Measurements from ENCODE around the gene ERBB3. TPM values are rescaled to one million over a fixed set of nuclear protein-coding genes. Genes with fewer than 3 reads are reported as not detected.

Gene ERBB3
- polyA plus RNA-seq, 3 donors, result 70.3 to 125 (median 113) TPM

DNA sequence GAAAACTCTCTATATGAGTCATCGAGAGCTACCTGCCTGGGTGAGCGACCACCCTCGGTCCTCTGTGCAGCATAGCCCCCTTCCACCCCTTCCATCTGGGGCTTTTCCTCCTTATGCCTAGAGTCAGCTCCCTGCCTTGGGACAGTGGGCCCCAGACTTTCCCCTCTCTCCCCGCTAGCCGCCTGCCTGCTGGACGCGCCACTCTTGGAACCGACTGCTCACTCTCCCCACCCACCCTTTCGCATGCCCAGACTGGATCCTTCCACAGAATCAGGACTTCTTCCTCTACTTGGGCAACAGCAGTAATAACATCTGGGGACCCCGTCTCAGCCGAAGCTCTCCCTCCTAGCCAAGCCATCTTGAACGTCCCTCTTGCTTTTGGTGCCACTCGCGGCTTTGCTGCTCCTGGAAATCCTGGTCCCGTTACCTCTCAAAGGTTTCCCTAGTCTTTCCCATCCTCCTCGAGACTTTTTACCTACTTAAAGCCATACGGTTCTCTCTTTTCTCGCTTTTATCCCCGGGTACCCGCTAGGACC, 48.8 kb downstream of the ERBB3 start:
- no peak for DNase-seq

DNA sequence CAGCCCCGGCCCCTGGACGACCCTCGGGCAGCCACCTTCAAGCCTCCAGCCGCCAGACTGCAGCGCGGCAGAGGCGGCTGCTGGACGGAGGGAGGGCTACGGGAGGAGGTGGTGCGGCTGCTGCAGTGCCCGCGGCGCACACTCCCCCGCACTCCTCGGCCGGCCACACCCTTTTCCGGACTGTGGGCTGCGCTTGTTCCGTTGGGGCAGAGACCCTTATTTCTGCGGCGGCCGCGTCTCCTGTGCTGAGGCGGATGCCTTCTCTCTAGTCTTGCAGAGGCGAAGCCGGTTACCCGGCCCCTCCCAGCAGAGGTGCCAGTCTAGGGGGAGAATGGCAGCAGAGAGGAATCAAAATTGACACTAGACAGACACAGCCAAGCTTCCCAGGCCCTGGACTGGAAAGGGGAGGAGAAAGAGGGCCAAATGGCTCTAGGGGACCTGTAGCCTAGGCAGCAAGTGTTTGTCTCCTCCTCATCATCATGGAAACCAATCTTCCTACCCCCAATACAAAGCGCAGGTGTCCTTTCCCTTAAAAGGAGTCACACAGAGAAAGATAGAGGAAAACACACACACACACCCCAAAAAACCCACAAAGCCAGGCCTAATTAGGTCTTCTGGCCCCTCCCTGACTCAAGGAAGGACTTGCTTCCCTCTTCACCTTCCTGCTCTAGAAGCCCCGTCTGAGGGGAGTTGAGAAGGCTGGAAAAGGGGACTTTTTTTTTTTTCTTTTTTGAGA, 49.4 kb downstream of the ERBB3 start:
- DNase-seq, result no peak

DNA sequence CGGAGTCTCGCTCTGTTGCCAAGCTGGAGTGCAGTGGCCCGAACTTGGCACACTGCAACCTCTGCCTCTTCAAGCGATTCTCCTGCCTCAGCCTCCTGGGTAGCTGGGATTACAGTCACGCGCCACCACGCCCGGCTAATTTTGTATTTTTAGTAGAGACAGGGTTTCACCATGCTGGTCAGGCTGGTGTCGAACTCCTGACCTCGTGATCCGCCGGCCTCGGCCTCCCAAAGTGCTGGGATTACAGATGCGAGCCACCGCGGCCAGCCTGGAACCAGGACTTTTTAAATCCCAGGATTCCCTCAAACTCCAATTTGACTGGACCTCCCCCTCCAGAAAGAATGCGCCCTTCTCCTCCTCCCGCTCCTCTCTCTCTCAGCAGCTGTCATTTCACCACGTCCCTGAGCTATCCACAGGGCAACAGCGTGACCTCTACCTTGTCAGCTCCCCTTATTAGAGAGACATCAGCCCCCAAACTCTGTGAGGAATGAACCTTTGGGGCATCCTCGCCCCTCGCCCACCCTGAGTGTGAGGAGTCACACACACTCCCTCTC, 50.1 kb downstream of the ERBB3 start:
- DNase-seq, result no peak

DNA sequence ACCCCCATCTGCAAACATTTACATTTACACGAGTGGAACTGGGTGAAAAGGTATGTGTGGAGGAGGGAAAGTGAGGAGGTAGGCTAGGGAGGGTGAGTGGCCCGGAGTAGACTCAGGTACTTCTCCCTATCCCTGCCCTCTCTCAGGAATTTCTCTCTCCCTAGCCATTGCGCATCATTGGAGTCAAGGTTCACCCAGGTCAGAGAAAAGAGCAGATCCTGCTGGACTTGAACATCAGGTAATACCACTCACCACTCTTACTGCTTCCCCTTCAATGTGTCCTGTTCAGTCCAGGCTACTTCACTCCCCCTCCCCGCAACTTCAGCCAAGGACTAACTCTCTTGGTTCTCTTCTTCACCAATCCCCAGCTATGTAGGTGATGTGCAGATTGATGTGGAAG, 50.9 kb downstream of the ERBB3 start:
- DNase-seq, result no peak

DNA sequence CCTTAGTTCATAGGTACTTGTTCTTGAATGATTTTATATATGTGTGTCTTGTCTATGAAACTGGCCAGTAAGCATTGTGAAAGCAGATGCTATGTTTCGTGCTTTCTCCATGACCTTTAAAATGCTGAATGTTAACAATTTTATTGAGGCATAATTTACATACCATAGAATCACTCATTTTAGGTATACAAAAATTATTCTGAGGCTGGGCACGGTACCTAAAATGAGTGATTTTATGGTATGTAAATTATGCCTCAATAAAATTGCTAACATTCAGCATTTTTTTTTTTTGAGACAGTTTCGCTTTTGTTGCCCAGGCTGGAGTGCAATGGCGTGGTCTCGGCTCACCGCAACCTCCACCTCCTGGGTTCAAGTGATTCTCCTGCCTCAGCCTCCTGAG, 54.9 kb downstream of the ERBB3 start:
- DNase-seq, result no peak

DNA sequence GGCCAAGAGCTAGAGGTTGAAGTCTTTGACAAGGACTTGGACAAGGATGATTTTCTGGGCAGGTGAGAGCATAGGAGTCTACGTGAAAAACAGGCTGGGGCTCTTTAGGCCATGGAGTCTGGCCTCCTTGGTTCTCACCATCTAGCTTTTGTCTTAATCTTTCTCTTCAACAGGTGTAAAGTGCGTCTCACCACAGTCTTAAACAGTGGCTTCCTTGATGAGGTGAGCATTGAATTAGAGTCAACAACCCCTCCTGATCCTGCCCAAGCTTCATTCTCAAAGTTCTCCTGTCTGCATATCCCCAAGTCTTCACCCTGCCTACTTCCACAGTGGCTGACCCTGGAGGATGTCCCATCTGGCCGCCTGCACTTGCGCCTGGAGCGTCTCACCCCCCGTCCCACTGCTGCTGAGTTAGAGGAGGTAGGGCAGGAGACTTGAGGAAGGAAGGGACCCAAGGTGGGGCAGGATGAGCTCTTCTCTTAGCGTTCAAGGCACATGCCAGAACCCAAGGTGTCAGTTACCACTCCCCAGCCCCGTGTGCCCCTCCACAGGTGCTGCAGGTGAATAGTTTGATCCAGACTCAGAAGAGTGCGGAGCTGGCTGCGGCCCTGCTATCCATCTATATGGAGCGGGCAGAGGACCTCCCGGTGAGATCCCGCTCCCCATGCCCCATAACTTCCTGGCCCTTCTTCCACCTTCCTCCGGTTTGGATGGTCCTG, 58.0 kb downstream of the ERBB3 start:
- no peak for DNase-seq

DNA sequence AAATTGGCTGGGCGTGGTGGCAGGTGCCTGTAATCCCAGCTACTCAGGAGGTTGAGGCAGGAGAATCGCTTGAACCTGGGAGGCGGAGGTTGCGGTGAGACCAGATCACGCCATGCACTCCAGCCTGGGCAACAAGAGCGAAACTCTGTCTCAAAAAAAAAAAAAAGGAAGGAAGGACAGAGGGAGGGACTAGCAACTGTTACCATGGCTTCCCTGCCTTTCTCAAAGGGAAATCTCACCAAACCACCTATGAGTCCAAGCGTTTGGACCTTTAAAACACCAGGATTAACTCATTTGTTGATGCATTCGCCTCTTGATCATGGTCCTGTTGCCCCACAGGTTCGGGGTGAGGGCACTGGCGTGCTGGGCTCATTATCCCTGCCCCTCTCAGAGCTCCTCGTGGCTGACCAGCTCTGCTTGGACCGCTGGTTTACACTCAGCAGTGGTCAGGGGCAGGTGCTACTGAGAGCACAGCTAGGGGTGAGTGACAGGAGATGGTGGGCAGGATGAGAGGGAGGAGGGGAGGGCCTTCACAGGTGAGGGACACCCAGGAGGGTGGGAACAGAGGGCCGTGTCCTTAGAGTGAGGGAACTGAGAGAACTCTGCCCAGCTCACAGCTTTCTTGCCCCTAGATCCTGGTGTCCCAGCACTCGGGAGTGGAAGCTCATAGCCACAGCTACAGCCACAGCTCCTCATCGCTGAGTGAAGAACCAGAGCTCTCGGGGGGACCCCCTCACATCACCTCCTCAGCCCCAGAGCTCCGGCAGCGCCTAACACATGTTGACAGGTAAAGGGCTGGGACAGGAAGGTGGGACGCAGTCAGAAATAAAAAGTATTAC, 62.2 kb downstream of the ERBB3 start:
- DNase-seq, result no peak

DNA sequence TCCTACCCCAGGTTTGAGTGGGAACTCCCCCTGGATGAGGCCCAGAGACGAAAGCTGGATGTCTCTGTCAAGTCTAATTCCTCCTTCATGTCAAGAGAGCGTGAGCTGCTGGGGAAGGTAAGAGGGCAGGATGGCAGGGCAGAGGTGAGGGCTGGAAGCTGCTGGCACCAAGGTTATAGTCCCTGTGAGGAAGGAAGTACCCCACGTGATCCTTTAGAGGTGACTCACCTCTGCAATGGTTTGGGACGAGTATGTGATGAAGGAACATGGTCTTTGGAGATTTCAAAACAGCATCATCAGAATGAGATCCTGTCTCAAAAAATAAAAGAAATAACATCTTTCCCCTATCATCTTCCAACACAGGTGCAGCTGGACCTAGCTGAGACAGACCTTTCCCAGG, 63.3 kb downstream of the ERBB3 start:
- no peak for DNase-seq

DNA sequence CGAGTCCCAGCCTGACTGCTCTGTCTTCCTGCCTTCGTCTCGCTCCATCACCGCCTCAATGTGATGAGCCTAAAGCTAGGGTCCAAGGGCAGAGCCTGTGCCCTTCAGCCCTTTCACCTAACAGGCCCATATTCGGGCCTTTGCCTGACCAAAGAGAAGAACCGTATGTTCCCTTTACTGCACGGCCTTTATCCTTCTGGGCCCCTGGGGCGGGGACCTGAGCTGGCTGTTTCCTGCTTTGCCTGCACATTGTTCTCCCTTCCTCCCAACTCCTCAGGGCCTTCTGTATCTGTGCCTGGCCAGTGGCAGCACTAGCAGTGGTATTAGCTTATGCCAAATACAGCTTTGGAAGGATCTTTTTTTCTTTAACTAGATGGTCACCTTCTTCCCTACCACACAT, 63.9 kb downstream of the ERBB3 start:
- DNase-seq, result no peak

DNA sequence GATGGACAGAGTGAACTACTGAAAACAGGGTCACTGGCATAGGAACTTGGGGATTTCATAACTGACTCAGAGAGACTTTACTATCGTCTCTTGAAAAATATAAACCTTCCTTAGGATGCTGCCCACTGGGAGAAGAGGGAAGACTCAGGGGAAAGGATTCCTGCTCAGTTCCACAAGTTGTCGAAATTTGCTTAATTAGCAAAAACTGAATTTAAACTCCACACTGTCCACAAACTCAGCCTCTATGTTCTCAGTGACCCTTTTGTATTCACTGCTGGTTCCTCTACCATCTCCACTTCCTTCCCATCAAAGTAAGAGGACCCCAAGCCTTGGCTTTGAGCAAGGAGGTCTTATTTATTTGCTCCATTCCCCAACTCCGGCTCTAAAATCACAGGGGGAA, 65.3 kb downstream of the ERBB3 start:
- no peak for DNase-seq

DNA sequence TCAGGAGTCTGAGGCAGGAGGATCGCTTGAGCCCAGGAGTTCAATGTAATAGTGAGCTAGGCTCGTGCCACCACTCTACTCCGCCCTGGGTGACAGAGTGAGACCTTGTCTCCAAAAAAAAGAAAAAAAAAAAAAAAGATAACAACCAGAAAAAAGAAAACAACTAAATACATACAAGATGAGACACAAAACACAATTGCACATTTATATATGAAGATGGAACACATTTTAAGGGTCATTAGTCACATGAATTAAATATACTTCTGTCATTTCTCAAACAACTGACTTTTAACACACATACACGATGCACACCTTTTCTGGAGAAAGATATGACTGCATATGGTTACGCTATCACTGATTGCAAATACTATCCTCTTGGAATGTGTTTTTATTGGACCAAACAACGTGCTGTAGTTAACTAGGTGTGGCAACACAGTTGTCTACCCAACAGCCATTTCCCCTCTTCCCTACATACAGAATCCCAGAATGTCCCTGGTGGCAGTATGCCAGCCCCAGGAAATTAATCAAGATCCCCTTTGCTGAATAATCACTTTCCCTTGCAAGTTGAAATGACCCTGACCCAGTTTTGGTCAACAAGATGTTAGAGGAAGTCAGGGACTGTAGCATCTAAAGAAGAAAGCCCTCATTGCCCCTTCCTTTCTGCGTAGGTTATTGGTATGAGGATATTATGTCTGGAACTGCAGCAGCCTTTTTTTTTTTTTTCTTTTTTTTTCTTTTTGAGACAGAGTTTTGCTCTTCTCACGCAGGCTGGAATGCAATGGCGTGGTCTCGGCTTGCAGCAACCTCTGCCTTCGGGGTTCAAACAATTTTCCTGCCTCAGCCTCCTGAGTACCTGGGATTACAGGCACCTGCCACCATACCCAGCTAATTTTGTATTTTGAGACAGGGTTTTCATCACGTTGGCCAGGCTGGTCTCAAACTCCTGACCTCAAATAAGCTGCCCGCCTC, 66.8 kb downstream of the ERBB3 start:
- DNase-seq, result peak; percentile 39

DNA sequence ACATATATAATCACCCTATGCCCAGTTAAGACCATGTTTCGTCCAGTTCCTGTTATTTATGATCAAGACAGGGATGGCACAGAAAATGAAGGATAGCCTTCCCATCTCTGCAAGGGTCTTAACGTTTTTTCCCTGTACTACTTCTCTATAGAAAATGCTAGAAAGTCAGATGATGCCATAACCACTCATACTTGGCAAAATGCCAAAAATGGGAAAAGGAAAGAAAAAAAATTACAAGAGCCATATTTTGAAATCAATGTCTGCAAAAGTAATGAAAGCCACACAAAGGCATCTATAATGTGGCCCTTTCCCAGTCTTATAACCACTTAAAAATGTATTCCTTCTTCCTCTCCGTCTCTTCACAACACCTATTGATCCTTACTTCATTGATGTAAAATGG, 70.6 kb downstream of the ERBB3 start:
- DNase-seq, result no peak

DNA sequence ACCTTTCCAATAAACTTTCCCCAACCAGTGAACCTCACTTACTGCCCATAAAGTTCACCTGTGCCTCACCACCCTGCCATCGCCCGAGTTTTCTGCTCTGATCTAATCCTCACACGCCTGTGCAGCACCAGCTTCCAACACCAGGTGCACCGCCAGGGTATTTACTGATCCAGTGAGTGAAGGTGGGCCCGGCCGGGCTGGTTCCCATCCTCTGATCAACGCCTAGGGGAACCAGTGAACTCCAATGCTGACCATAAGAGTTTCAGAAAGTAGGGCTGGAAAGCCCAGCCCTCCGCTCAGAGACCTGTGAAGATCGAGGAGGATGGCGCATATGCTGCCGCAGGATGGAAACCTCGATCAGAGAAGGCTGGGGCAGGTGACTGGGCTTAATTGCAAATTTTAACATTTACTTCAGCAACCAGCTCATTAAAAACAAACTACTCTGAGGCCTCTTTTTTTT, 71.7 kb downstream of the ERBB3 start:
- peak; percentile 48 for DNase-seq

DNA sequence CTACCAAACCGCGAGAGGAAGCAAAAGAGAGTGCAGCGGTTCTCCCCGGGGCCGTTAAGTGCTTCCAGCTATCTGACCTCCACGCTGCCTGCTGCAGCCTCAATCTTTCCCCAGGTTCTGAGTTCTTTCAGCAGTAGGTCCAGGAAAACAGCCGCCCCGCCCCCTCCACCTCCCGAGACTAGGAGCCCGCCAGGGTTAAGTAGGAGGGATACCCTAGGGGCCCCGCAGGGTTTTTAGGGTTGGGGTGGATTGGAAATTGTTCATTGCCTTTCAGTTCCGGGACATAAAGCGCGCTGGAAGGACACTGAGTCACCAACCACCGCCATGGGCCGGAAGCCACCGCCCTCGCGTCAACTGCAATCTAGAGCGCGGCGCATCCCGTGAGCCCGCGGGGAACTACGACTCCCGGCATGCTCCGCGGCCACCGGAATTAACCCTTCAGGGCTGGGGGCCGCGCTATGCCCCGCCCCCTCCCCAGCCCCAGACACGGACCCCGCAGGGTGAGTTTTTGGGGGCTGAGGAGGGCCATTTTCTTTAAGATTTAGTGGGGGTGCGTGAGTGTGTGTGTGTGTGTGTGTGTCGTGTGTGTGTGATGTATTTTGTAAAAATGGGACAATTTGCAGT, 72.3 kb downstream of the ERBB3 start, which contains the start of gene MYL6B:
TSS of gene MYL6B (plus strand) at position 456 of the 624 bp plus-strand sequence. CDS start 1,332 bp downstream, outside the sequence.
- peak; percentile 91 for DNase-seq

Other genes with a start within 250 kb of the ERBB3 start
- gene MMP19, start 237.2 kb upstream of the ERBB3 start, polyA plus RNA-seq (ENCODE audit: insufficient read length in 3 of 3), result 1 to 10 TPM in 1 of 3 donors, under 1 TPM in 2; 0.61 to 1.2 (median 0.77) TPM
- 10 to 100 TPM; 33.2 to 41.1 (median 36.7) TPM for gene PYM1, start 152.3 kb upstream of the ERBB3 start, polyA plus RNA-seq (ENCODE audit: insufficient read length in 3 of 3)
- 10 to 100 TPM; 17.7 to 26.1 (median 17.7) TPM for gene DGKA, start 149.0 kb upstream of the ERBB3 start, polyA plus RNA-seq (ENCODE audit: insufficient read length in 3 of 3)
- 1 to 10 TPM; 3.3 to 5.2 (median 3.6) TPM for gene PMEL, start 114.1 kb upstream of the ERBB3 start, polyA plus RNA-seq (ENCODE audit: insufficient read length in 3 of 3)
- gene CDK2, start 113.3 kb upstream of the ERBB3 start, polyA plus RNA-seq (ENCODE audit: insufficient read length in 3 of 3), result 10 to 100 TPM; 60.6 to 74.6 (median 61.6) TPM
- 100 to 1,000 TPM; 149 to 175 (median 158) TPM for gene RAB5B, start 106.1 kb upstream of the ERBB3 start, polyA plus RNA-seq (ENCODE audit: insufficient read length in 3 of 3)
- 10 to 100 TPM; 49.5 to 56.8 (median 53.3) TPM for gene SUOX, start 82.9 kb upstream of the ERBB3 start, polyA plus RNA-seq (ENCODE audit: insufficient read length in 3 of 3)
- gene IKZF4, start 59.1 kb upstream of the ERBB3 start, polyA plus RNA-seq (ENCODE audit: insufficient read length in 3 of 3), result 10 to 100 TPM; 15.8 to 23.6 (median 20.1) TPM
- gene RPS26, start 38.2 kb upstream of the ERBB3 start, polyA plus RNA-seq (ENCODE audit: insufficient read length in 3 of 3), result 100 to 1,000 TPM; 366 to 522 (median 513) TPM
- gene PA2G4, start 24.4 kb downstream of the ERBB3 start, polyA plus RNA-seq (ENCODE audit: insufficient read length in 3 of 3), result 100 to 1,000 TPM; 140 to 173 (median 148) TPM
- gene RPL41, start 36.5 kb downstream of the ERBB3 start, polyA plus RNA-seq (ENCODE audit: insufficient read length in 3 of 3), result 1,000 to 10,000 TPM; 4,623 to 5,799 (median 4,745) TPM
- gene ZC3H10, start 38.1 kb downstream of the ERBB3 start, polyA plus RNA-seq (ENCODE audit: insufficient read length in 3 of 3), result 1 to 10 TPM; 6.1 to 7.4 (median 6.9) TPM
- gene ESYT1, start 48.1 kb downstream of the ERBB3 start, polyA plus RNA-seq (ENCODE audit: insufficient read length in 3 of 3), result 10 to 100 TPM; 79.5 to 86.3 (median 81.9) TPM
- gene MYL6B, start 72.4 kb downstream of the ERBB3 start, polyA plus RNA-seq (ENCODE audit: insufficient read length in 3 of 3), result 100 to 1,000 TPM; 158 to 186 (median 174) TPM
- 1,000 to 10,000 TPM; 1,644 to 2,112 (median 1,781) TPM for gene MYL6, start 78.2 kb downstream of the ERBB3 start, polyA plus RNA-seq (ENCODE audit: insufficient read length in 3 of 3)
- gene SMARCC2, start 109.3 kb downstream of the ERBB3 start, polyA plus RNA-seq (ENCODE audit: insufficient read length in 3 of 3), result 100 to 1,000 TPM; 116 to 152 (median 133) TPM
- 10 to 100 TPM; 43.8 to 50.1 (median 47.2) TPM for gene RNF41, start 141.8 kb downstream of the ERBB3 start, polyA plus RNA-seq (ENCODE audit: insufficient read length in 3 of 3)
- gene NABP2, start 144.2 kb downstream of the ERBB3 start, polyA plus RNA-seq (ENCODE audit: insufficient read length in 3 of 3), result 10 to 100 TPM; 28.2 to 30.5 (median 28.3) TPM
- gene SLC39A5, start 149.9 kb downstream of the ERBB3 start, polyA plus RNA-seq (ENCODE audit: insufficient read length in 3 of 3), result 10 to 100 TPM; 73.2 to 87.0 (median 81.7) TPM
- gene ANKRD52, start 178.2 kb downstream of the ERBB3 start, polyA plus RNA-seq (ENCODE audit: insufficient read length in 3 of 3), result 10 to 100 TPM; 32.8 to 40.5 (median 39.0) TPM
- gene COQ10A, start 186.8 kb downstream of the ERBB3 start, polyA plus RNA-seq (ENCODE audit: insufficient read length in 3 of 3), result 10 to 100 TPM; 16.3 to 25.5 (median 19.6) TPM
- gene CS, start 220.2 kb downstream of the ERBB3 start, polyA plus RNA-seq (ENCODE audit: insufficient read length in 3 of 3), result 100 to 1,000 TPM; 202 to 237 (median 212) TPM
- gene CNPY2, start 235.8 kb downstream of the ERBB3 start, polyA plus RNA-seq (ENCODE audit: insufficient read length in 3 of 3), result 100 to 1,000 TPM; 160 to 182 (median 172) TPM

Data from renal pelvis (tissue), 4 donors.